Fibroblast of upper back skin (primary cell): ENCODE data around the gene ARF5.
"Not testable (repeated sequence)": the region's sequence is repeated elsewhere in the genome, so short reads cannot be mapped to it uniquely, and the experiment has no call there.

Experiments used
- DNase-seq: peaks from one replicate; pipeline ENCODE4 v3.0.0-alpha.2; 2013

Gene ARF5

DNA sequence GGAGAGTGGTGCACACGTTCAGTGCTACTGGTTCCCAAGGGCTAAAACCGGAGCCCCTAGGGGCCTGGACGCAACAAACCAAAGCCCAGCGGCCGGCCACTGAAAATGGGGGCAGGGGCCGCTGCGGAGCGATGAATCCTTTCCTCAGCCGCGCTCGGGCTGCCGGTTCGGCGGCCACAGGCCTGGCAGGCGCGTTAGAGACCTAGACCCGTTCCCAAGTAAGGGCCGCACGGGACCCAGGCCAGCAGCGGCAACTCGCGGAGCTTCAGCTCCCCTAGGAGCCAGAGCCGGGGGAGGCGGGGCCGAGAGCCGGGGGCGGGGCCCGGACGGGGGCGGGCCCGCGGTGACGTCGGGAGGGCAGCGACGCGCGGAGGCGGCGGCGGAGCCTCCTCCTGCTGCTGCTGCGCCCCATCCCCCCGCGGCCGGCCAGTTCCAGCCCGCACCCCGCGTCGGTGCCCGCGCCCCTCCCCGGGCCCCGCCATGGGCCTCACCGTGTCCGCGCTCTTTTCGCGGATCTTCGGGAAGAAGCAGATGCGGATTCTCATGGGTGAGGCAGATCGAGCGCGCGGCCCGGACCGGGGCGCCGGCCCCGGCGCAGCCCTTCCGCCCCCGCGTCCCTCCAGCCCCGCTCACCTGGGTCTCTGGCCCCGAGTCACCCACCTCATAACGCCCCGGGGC, at the start of gene ARF5:
ARF5 (plus strand) TSS at position 393 of the 678 bp plus-strand sequence; CDS start at position 481, 88 bp downstream.
- peak; percentile 81 for DNase-seq

DNA sequence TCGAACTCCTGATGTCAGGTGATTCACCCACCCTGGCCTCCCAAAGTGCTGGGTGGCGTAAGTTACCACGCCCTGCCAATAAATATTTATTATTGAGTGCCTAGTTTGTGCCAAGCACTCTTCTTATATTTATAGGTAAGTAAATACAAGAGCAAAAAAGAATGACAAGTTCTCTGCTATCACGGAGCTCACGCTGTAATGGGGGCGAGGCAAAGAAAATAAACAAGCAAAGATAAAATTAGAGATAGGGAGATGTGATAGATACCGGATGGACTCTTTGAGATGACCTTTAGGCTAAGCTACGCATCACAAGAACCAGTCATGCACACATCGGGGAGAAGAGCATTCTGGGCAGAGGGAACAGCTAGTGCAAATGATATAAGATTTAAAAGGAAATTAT, 49.1 kb upstream of the ARF5 start:
- no peak for DNase-seq

DNA sequence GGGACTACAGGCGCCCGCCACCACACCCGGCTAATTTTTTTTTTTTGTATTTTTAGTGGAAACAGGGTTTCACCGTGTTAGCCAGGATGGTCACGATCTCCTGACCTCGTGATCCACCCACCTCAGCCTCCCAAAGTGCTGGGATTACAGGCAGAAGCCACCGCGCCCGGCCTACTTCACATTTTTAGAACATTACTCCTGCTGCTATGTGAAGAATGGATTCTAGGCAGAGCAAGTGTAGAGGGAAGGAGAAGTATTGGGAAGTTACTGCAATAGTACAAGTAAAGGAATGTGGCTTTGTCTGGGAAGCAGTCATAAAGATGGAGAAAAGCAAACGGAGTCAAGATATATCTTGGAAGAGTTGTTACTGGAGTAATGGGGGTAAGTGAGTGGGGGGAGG, 47.8 kb upstream of the ARF5 start:
- not testable (repeated sequence) for DNase-seq

DNA sequence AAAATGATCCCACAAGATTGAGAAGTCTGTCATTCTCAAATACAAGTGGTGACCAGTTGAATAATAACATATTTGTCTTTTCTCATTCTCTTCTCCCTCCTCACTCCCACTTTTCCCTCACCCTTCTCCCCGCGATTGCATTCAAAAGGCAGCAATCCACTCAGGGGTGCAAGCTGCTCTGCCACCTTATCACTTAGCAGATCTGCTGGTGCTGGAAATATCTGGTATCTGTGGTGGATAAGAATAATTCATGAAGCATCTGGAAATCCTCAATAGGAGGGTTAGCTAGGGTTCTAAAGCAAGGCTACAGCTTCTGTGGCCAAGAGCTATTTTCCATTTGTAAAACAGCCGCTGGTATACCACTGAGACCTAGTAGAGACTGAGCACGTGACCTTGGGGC, 46.7 kb upstream of the ARF5 start:
- no peak for DNase-seq

DNA sequence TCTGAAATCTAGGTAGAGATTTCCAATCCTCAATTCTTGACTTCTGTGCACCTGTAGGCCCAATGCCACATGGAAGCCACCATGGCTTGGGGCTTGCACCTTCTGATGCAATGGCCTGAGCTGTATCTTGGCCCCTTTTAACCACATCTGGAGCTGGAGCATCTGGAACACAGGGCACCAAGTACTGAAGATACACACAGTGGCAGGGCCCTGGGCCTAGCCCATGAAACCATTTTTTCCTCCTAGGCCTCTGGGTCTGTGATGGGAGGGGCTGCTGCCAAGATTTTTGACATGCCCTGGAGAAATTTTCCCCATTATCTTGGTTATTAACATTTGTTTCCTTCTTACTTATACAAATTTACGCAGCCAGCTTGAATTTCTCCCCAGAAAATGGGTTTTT, 41.9 kb upstream of the ARF5 start:
- no peak for DNase-seq

DNA sequence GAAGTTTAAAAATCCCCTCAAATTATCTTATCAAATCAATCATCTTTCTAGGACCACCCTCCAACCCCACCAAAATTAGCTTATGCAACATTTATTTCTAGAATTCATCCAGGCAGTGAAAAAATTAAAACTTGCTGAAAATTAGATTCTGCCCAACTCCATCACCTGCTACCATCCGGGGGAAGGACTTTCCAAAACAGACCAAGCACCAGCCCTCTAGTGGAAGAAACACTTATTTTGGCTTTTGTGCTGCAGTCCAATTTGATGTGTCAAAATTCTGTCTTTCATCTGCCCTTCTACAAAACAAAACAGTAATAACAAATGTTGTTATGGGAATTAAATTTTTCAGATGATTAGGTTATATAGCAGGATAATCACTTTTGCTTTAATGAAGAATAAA, 38.0 kb upstream of the ARF5 start:
- DNase-seq = no peak

DNA sequence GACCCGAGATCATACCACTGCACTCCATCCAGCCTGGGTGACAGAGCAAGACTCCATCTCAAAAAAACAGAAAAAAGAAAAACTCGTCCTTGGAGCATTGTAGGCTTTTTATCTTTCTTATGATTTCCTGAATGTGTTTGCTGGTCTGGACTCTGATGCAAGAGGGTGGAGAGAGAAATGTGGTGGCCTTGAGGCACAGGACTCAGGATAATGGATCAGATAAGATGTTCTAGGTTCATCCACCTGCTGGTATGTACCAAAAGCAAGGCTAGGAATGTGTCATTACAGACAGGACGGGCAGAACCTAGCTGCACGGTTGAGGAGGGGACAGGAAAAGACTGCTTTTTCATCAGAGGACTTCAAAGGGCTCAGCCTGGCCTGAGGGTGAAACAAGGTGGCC, 36.3 kb upstream of the ARF5 start:
- no peak for DNase-seq

DNA sequence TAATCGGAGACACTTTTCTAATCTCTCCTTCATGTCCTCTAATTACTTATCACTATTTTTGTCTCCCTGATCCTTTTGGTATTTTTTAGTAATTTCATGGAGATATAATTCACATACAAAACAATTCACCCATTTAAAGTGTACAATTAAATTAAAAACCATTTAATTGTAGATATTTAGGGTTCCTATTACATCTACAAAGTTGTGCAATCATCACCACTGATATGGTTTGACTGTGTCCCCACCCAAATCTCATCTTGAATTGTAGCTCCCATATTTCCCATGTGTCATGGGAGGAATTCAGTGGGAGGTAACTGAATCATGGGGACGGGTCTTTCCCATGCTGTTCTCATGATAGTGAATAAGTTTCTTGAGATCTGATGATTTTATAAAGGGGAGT, 31.8 kb upstream of the ARF5 start:
- no peak for DNase-seq

DNA sequence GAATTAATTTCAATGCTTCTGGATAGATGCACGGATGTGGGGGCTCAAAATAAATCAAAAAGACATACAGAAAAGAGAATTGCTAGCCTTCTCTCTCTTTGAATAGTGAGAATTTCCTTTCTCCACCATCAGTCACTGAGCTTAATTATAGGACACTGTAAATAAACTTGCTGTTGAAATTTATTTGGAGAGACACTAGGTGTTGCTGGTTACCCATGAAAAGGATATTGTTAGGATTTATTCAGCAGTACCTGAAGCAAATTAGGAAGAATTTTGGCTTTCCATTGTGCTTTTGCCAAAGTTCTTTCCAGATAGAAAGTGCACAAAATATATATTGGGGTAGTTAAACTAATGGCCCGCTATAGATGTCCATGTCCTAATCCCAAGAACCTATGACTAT, 30.4 kb upstream of the ARF5 start:
- no peak for DNase-seq

DNA sequence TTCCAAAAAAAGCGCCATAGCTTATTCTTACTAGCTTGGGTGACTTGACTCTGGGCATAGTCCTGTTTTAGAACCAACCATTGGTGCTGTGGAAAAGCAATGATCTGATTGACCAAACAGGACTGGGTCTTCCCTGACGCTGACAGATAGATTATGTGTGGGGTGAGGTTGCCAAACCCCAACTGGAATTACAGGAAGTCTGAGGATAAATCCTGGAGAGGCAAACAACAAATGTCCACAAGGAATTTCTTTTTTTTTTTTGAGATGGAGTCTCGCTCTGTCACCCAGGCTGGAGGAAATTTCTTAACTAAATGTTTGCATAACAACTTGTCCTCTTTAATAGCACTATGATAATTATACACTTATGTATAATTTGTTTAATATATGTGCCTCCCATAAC, 22.0 kb upstream of the ARF5 start:
- DNase-seq = no peak

DNA sequence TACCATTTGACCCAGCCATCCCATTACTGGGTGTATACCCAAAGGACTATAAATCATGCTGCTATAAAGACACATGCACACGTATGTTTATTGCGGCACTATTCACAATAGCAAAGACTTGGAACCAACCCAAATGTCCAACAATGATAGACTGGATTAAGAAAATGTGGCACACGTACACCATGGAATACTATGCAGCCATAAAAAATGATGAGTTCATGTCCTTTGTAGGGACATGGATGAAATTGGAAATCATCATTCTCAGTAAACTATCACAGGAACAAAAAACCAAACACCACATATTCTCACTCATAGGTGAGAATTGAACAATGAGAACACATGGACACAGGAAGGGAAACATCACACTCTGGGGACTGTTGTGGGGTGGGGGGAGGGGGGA, 20.2 kb upstream of the ARF5 start:
- not testable (repeated sequence) for DNase-seq

DNA sequence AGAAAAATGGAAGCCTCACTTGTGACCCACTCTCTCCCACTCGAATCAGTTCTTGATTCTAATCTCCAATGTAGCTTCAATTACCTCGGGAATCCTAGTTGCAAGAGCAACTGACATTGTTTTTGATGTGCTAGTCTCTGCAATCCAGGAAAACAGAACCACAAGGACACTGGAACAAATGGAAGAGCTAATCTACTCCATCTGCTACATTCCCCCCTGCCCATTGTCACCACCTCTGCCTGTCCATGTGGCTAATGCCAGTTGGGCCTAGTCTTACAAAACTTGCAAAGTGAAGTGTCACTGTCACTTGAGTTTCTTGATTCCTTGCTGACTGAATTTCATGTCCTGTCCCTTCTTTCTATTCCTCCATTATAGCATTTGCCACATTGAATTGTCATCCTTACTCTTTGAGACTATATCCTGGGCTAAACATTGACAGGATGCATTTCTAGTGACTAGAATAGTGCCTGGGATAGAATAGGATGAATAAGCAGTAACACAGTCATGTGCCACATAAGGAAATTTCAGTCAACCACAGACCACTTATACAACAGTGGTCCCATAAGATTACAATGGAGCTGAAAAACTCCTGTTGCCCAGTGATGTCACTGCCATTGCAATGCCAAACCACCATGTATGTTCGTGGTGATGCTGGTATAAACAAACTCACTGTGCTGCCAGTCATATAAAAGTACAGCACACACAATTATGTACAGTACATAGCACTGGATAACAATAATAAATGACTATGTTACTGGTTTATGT, 16.3 kb upstream of the ARF5 start:
- no peak for DNase-seq

DNA sequence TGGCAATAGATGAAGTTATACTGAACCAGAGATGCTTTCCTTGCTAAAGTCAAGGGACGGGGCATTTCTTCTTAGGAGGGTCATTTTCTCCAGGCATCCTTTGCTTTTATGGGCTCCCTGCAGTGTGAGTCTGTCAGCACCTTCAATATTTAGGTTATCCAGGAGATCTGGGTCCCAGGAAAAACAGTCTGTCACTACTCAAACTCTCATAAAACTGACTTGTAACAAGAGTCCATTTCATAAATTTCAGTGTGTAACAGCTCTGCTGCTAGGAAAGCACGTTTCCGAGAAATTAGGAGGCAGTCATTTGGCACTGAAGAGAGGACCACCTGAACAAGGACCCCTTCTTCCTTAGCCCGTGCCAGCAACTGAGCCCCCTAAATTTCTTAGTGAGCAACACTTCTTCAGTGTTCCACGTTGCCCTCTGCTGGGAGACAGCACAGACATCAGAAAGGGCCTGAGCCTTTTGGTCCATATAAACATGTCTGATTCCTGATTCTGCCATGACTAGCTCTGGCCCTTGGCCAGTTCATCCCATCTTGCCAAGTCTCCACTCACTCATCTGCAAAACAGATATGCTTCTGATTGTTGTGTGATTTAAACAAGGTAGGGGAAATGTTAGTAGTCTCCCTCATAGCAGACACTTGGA, 10.1 kb upstream of the ARF5 start:
- DNase-seq = peak; percentile 56

DNA sequence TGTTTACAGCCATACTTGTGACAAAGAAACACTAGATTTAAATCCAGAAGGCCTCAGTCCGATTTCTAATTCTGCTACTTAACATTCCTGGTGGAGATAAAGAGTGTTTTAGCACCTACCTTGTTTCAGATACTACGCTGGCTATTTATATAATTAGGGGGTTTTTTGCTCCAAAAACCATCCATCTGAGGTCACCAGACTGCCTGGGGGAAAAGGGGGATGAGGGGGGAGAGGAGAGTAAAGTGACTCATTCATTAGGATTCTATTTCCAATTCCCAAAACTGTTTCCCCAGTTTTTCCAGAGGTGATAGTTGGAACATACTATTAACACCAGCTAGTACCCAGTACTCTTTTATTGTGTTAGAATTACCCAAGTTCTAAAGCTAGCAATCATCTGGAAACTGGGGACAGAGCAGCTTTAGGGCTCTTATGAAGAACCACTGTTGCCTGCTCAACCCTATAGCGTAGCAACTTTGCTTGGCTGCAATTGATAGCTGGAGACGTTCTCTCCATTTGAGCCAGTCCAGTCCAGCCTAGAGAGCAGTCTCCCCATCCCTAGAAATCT, 9.4 kb upstream of the ARF5 start:
- peak; percentile 23 for DNase-seq

DNA sequence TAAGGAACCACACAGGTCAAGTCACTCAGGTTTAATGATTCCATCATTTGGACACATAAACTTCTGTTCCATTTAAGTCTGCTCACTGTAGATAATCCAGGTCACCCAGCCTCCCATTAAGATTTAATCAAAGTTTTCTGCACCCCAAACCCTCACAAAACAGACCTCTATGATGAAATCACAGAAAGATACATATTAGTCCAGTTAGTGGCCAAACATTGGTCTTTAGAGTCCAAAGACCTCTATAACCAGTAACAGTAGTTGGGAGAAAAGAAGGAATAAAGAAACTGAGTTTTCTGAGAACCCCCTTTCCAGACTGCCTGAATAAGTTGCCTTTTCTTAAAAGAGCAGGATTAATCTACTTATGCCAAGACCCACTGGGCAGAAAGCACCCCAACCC, 7.6 kb upstream of the ARF5 start:
- no peak for DNase-seq

DNA sequence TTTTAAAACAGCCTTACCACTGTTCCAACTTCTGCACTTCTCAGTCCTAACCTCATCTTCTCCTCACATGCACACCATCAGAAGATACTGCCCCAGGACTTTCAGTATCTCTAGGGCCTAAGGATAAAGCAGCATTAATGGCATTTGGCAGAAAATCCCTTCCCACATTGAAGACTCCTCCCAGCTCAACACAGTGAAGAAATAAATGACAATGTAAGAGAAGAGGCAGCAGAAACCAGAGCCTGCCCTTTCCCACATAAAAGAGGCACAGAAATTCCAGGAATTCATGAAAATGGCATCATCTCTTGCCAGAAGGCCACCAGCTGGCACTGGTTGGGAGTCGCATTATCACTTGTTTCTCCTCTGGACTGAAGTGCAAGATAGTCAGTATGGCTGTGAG, 6.5 kb upstream of the ARF5 start:
- DNase-seq = no peak

DNA sequence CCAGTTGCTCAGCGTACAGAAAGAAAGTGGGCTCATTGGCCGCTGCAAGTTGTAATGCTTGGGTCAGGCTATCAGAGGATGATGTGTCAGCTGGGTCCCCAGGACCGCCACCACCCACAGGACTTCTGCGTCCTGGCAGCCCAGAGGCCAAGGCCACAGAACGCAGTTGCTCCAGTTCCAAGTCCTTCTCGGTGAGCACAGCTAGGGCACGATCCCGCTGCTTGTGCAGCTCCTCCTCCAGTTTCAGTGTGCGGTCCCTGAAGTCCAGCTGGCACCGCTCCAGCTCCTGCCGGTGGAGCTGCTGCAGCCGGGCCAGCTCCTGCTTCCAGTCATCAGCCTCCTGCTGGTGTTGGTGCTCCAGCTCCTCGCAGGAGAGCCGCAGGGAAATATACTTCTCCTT, 5.8 kb upstream of the ARF5 start:
- no peak for DNase-seq

DNA sequence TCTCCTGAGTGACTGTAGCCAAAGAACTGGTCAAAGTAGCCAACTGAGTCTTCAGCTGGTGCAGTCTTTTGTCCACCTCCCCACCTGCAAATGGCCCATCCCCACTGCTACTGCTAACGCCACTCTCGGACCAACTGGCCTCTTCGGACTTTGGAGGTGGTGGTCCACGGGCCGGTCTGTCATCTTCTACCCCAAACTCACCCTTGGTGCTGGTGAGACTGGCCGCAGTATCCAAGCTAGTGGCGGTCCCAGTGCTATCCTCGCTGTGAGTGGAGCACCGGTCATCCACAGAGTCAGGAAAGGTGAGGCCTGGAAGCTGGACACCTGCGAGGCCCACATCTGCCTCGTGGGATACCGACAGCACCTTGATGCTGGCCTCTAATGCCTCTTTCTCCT, 3.6 kb upstream of the ARF5 start:
- DNase-seq = no peak

DNA sequence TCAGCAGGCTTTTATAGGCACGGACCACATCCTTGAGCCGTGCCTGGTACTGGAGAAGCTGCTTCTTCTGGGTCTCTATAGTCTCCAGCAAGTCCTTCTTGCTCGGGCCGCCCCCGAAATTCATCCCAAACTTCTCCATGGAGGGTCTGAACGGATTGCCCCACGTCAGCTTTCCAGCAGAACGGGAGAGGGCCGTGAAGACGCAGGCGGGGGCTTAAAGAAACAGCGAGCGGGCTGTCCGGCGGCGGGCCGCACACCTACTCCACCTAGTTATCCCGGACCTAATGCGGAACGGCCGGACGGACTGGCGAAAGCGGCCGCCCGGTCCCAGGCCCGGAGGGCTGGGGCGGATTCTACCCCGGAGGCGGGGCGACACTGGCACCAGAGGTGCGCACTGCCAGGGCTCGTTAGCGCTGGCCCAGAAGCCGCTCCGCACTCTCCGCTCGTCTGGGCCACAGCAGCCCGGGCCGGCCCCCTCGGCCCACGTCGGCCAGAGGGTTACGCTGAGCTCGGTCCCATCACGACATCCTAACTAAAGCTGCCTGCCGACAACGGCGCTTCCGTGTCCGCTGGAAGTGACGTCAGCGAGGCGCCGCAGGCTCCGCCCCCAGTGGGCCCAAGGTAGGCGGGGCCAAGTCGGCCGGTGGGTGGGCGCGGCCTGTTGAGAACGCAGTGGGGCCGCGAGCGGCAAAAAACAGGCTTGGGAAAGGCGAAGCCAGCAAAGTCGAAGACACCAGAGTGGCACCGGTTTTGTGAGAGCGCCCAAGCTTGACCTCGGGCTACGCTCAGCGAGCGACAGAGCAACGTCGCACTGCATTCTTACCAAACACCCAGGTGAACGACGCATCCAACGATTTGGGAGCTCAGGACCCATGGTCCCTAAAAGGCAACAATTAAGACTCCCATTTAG, 2.9 kb upstream of the ARF5 start, which contains the start of gene GCC1:
GCC1 (minus strand) TSS at position 553 of the 910 bp plus-strand sequence; CDS start at position 139, 414 bp downstream.
- DNase-seq = peak; percentile 88

DNA sequence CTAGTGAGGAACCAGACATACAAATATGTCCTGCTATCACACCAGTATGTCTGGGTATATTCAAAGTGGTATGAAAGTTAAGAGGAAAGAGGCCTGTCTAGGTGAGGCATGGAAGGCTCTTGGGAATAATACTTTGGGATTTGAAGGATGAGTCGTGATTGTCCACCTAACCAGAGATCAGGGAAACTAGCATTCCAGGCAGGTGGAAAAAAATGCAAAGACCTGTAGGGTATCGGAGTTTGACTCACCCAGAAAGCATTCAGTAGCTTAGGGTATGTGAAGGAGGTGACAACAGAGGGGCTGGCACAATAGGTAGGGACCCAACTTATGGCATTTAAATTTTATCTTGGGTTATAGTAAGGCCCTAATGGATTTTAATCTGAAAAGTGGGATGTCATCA, 1.9 kb upstream of the ARF5 start:
- no peak for DNase-seq

DNA sequence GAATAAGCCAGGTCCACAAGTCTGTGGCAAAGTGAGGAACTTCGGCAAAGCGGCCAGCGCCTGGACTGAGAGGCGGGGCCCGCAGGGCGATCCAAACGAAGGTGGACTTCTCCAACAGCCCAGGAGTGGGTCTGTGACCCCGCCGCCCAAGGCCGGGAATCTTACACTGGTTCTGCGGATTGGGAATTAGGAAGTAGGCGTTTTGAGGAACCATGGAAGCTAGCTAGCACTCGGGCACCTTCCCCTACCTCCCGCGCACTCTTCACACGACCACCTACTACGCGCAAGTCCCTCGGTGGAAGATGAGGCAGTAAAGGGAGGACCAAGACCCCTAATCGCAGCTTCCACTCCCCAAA, 570 bp upstream of the ARF5 start:
- DNase-seq = no peak

DNA sequence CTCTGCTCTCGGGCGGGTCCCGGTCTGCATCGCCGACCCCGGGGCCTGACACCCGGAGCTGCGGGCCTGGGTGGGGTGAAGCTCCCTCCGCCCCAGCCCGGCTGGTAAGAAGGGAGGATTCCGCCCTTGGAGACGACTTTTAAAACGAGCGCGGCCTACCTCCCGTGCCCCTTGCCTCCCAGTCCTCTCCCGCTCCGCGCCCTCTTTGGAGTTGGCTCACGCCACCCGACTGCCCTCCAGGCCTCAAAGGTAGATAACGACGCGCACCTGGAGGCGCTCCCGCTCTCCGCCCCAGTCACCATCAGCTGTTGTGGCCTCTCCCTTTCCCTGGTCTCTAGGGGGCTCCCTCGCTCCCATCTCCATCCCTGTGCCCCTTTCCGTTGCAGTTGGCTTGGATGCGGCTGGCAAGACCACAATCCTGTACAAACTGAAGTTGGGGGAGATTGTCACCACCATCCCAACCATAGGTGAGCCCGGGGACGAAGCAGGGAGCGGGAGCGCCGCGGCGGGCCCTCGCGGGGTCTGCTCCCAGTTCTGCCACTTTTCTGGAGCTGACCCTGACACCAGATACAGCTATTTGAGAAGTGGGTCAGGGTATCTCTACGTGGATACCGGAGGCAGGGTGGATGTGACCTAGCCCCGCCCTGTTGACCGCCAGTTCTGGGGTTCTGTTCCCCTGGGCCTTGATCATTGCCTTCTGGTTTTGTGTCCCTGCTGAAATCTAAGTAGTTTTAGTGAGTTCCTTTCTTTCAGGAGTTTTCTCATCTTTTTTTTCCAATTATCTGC, 679 bp downstream of the ARF5 start:
- DNase-seq = peak; percentile 59
